DND-41 (cell line): Measurements from ENCODE around the gene FBXW4.

Source experiments
- EZH2 ChIP-seq: IDR thresholded peaks from 3 replicates; pipeline ENCODE4 v1.6.1; 2012; ENCODE audit warnings: borderline replicate concordance, low read depth, mild to moderate bottlenecking, moderate library complexity, low read length, inconsistent platforms; ENCODE audit not compliant: severe bottlenecking
- TF ChIP-seq, protein P1 (sequence below): IDR thresholded peaks from 2 replicates; pipeline ENCODE4 v1.5.1; 2012; ENCODE audit warnings: borderline replicate concordance, low read length, moderate library complexity, mild to moderate bottlenecking; ENCODE audit not compliant: poor library complexity, severe bottlenecking; ENCODE audit errors: extremely low read depth

- TF ChIP-seq, protein P1, sequence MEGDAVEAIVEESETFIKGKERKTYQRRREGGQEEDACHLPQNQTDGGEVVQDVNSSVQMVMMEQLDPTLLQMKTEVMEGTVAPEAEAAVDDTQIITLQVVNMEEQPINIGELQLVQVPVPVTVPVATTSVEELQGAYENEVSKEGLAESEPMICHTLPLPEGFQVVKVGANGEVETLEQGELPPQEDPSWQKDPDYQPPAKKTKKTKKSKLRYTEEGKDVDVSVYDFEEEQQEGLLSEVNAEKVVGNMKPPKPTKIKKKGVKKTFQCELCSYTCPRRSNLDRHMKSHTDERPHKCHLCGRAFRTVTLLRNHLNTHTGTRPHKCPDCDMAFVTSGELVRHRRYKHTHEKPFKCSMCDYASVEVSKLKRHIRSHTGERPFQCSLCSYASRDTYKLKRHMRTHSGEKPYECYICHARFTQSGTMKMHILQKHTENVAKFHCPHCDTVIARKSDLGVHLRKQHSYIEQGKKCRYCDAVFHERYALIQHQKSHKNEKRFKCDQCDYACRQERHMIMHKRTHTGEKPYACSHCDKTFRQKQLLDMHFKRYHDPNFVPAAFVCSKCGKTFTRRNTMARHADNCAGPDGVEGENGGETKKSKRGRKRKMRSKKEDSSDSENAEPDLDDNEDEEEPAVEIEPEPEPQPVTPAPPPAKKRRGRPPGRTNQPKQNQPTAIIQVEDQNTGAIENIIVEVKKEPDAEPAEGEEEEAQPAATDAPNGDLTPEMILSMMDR, result no peak
- TF ChIP-seq EZH2, result no peak
These were observed 15.2 kb upstream of the FBXW4 start for GRCh38 chr10:101710059-101710695.
